HG02943 (cell line): ENCODE results near the gene CADPS.

Experiments
- ATAC-seq: cut with Tn5 transposase; IDR thresholded peaks from one replicate; pipeline ENCODE4 v1.9.1; 2021; ENCODE audit warnings: mild to moderate bottlenecking, low read depth, moderate library complexity; ENCODE audit not compliant: unreplicated experiment

CADPS gene

DNA sequence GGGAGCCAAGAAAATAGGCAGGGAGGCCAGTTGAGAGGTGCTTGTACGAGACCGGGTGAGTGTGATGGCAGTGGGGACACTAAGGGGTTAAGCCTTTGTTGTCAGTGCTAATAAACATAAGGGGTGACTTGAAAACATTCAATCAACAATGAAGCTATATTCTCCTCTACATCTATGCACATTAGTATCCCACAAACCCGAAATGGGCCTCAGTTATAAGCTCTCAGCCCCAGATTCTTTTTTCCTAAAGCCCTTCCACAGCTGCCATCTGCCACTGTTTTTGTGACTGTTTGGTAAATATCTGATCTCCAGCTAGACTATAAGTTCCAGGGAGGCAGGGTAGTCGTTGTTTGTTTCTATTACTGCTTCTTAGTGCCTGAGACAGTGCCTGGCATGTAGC is 118.2 kb downstream of the CADPS start:
- ATAC-seq: no peak

DNA sequence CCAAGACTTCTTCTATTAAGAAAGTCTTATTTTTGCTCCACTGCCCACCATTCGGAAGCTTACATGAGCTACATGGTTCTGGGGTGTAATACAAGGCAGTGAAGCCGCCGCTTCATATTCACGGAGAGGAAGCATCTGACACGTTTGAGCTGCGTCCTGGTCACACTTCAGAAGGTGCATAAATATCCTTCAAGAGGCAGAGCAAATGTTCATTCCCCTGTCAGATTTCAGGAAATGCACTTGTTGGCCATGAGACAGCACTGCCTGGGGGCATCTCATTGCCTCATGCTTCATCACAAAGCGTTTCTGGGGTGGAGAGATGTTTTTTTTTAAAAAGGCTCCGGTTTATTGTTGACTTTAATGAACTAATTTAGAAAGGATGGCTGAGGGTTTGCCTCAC is 119.9 kb downstream of the CADPS start:
- no peak for ATAC-seq

DNA sequence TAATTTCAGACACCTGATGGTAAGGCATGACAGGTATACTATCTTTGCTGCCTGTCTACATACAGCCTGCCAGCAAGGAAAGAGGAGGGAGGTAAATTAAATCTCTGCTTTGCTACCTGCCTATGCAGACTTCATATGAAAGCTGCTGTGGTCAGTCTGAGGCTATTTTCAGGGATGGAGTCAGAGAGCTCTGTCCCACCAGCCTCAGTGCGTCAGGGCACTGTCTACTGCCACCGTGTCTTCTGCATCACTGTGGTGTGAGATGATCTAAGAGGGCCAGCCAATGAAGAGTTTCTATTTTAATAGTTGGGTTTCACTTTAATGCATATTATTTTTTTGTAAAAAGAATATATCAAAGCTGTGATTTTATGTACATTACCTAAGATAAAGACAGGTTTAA is 125.6 kb downstream of the CADPS start:
- no peak for ATAC-seq

DNA sequence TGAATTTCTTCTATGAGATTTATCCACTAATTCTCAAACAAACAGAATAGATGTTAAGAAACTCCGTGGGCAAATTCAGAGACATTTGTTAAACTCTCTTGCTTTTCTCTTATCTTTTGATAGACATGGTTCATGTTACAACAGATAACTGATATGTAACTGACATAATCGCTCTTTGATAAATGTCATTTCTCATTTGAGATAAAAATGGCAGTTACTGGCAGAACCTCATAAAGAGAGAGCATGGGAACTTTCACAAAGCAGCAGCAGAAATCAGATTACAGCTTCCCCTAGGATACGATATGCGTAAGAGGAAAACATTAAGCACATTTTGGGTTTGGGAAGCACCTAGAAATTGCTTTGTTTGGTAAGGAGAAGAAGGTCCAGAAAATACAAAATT is 126.1 kb downstream of the CADPS start:
- ATAC-seq: no peak

DNA sequence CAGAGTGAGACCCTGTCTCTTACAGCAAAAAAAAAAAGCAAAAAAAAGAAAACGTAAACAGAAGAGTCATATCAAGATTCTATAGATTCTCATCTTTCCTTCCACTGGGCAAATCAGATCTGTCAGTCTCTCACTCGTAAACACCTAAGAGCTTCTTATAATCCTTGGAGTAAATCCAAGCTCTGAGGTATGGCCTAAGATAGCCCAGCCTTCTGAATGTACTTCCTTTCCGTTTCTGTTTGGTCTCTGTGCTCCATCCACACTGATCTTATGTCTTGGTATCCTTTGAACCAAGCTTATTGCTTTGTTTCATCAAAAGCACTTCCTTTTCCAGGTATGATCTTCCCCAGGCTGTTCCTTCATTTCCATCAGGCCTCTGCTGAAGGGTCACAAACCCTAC is 137.8 kb downstream of the CADPS start:
- ATAC-seq: no peak

DNA sequence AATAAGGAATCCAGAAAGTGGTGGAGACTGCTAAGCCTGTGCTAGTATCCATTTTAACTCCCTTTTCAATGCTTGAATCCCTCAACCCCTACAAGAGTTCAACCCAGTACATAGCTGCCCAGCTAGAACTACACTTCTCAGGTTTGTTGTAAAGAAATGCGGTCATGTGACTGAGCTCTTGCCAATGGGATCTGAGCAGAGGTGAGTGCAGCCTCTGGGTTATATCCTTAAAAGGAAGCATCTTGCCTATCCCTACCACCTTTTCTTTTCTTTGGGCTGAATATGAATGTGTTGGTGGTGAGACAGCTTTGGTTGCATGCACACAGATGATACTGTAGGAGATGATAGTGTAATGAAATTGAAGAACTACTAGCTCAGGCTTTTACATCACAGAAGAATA is 139.7 kb downstream of the CADPS start:
- no peak for ATAC-seq

DNA sequence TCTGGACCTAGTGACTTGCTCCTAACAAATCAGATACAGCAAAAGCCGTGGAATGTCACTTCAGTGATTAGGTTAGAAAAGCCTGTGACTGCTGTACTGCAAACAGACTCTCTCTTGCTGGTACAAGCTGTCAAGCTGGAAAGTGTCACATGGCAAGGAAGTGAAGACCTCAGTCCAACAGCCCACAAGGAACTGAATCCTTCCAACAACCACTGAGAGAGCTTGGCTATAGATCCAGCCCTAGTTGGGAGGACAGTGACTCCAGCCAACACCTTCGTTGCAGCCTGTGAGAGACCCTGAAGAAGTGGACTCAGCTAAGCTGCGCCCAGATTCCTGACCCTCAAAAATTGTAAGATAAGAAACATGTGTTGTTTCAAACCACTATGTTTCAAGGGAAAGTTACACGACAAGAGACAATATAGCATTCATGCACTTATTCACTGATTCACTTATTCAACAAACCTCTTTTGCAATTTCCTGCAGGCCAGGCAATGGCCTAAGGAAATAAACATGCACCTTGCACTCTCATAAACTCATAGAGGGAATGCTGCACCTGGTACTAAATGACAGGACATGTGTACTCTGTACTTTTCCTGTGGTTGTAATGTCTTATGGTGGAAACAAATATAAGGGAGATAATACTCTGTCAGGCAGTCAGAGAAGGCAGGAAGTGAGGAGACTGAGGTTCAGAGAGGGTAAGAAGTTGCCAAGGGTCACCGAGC is 142.9 kb downstream of the CADPS start:
- no peak for ATAC-seq

DNA sequence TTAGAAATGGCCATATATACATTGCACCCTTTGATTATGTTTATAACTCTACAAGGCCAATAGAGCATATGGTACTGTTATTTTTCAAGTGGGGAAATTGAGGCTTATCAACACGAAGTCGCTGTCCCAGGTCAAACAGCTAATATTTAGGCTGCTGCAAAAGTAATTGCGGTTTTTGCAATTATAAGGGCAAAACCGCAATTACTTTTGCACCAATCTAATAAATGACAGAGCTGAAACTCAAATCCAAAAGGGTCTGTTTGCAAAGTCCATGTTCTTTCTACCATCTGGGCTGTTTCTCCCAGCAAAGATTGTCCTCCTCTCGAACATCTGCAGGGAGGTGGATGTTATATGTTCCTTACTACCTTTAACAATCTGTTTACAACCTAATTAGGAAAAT is 147.2 kb downstream of the CADPS start:
- ATAC-seq: no peak

DNA sequence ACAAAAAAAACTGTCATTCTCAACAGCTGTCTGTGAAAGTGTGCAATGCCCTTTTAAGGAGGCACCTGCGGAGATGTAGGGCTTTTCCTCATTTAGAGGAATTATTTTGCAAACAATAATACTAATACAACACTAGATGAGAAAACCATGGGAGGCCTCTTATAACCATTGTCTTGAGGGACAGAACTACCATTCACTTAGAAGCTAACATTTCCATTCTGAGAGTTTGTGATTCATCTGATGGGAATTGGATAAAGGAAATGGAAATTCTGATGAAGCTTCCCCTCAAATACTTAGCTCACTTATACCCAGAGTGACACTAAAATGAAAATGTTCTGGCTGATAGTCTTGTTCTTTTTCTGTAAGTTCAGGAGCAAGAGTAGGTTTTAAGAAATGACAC is 147.7 kb downstream of the CADPS start:
- no peak for ATAC-seq

DNA sequence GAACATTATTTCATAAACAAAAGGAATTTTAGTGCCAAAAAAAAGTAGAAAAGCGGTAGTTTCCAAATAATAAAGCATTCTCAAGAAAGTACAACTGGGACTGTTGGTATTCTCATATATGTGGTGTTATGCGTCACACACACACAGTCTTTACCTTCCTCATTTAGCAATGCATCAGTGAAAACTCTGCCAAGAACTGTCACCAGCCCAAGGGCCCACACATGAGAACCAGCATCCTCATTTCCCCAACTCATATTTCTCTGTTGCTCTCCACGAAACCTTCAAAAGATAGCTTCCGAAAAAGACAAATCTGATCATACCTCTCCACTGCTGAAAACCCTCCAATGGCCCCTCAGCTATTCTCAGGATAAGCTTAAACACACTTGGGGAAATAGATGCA is 150.7 kb downstream of the CADPS start:
- ATAC-seq: no peak

DNA sequence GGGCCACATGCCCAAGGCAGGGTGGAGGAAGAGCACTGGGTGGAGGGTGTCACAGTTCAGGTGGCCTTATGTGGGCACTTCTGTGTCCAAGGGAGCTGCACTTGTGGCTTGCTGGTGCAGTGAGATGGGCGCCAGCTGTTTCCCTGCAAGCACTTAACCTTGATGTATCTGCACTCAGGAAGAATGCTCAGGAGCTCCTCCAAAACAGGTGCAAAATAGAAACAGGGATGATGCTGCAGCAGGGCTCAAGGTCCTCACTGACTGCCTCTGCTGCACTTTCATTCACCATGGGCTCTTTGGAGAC is 151.3 kb downstream of the CADPS start:
- no peak for ATAC-seq

DNA sequence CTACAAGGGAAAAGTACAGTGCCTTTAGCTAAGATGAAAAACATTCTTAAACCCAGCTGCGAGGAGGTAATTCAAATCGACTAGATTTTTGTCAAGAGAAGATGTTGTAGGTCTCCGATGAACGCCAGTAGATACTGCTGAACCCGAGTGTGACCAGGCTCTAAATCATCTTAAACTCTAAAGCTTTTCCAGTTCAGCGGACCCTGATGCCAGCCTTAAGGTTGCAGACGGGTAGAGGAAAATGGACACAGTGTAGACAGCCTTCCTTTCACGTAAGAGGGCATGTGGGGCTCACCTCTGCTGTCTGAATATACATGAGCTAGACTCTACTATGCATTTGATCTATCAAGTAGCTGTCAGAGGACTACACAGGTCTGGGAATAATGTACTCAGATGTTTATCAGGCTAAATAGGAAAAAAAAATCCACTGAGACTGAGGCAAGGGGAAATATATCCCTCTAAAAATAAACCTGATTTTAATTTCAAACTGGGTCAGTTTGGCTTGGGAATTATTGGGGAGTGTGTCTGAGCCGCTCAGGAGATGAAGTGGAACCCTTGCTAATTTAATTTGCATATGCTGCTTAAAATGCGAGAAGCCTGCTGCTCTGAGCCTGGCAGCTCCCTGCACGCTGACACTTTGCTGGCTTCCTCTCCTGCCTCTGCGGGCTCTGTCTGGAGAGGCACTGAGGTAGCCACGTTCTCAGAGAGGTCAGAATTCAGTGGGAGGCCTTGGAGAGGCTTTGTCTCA is 151.9 kb downstream of the CADPS start:
- no peak for ATAC-seq

DNA sequence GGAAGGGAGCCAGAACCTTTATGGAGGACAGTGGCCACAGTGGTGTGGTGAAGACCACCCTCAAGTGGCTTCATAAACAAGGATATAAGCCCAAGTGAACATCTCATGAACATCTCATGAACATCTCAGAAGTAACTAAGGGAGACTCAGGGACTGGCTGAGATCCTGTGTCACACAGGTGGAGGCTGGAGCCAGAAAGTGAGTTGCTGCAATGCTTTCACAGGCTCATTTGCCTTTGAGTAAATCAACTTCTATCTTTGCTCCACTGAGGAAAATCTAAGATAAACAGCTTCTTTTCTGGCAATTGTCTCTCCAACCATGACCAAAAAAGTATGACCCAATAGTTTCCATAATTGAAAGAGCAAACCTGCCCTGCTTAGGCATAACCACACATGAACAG is 152.9 kb downstream of the CADPS start:
- ATAC-seq: no peak

DNA sequence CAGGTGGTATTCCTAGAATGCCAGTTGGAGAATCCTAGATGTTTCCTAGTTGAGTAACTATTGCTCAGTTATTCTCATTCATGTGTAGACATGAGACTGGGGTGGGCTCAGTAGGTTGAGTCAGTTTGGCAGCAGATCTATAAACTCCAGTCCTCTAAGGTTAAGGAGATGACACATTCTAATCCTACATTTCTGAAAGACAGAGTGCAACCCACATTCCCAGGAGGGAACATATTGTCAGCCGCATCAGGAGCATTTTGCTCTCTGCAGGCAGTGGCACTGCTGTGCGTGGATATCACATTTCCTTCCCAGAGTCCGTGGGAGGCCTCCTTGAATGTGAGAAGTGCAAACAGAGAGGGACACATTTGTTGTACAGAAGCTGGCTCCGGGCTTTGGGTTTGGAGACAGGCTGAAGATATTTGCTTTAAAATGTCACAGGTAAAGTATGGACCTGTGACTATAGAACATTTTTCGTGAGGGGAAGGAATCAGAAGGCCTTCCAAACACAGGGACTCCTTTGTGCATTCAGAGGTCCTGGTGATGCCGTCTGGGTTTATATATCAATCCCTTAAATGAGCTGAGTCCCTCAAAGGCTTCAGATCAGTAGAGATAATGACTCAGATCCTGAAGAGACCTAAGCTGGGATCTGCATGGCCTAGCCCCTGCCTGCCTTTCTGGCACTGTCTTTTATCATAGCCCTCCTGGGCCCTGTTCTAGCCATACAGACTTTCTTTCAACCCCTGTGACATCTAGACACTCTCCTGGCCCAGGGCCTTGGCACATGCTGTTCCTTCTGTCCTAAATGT is 156.5 kb downstream of the CADPS start:
- ATAC-seq: no peak

DNA sequence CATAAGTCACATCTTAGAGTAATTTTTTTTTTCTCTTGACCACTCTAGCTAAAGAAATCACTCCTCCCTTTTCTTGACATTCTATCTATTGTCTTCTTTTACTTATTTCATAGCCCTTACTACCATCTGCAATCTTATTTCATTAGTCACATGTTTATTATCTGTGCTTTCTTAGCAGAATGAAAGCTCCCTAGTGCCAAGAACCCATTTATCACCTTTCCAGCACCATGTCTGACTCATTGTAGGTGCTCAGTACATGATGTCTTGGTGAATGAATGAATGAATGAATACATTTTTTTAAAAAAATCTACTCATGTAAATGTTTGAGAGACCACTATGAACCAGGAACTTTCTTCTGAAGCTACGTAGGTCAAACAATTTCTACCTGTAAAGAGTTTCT is 157.2 kb downstream of the CADPS start:
- ATAC-seq: no peak

DNA sequence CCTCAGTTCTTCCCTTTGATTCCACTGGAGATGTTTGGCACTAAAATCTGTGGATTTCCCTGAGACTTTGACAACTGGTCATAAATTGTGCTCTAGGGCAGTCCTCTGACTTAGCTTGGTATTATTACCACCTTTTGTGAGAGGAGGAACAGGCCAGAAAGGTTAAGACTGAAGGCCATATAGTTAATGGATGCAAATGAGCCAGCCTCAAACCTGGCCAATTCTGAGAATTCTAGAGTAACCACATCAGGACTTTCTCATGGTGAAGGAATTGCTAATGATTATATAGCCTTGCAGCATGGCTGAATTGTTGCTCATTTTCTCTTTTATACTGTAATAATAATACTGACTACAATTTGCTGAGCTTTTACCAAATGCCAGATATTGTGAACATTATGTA is 162.5 kb downstream of the CADPS start:
- no peak for ATAC-seq

DNA sequence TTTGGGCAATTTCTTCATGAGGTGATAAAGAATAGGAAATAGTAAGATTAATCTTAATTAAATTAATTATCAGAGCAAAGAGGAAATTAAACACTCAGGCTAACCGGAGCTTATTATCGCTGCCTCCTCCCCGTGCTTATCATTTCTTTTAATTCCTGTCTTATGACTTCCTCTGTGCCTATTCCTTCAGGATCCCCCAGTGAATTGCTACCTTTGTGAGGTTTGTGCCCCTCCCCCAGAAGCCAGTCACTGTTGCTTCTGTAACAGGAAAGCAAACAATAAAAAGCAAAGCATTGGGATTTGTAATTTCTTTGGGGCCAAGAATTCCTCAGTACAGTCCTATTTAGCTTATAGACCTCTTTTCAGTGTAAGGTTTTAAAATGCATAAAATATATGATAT is 164.5 kb downstream of the CADPS start:
- no peak for ATAC-seq

DNA sequence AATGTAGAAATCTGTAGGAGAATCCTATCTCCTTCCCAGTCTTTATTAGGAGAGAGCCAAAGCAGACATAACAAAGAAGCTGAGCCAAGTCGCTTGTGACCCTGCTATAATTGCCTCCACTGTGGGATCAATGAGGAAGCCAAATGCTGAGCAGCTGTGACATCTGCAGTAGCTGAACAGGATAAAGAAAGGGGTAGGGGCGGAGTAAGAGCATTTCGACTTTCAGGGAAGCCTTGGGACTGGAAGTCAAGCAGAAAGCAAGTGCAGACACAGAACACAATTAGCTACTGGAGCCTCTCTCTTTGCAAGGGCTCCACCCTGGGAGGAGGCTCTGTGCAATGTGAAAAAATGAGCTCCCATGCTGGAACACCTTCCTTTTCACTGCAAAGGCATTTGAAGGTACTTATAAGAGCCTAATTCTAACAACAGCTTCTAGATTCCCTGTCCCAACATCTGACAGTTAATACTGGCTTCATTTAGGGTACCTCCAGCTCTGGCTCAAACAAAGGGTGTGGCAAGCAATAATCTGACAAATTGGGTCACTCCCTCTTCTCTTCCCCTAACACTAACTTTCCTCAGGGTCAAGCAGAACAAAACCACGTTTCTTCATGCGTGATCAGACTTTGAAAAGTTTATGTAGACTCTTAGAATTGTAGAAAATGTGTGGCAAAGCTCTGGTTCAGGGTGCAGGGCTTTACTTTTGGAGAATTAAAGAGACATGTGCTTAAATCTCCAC is 166.4 kb downstream of the CADPS start:
- no peak for ATAC-seq

DNA sequence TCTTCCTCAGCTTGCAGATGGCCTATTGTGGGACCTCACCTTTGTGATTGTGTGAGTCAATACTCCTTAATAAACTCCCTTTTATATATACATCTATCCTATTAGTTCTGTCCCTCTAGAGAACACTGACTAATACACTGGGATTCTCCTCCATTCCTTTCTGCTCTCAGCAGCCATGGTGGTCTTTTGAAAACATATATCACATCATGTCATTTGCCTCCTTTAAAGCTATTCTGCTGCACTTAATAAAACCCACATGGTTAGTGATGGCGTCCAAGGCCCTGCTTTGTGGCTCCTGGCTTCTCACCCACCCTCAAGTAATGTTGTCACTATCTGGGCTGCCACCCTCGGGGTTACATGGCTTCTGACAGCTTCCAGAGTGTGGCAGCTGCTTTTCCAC is 169.5 kb downstream of the CADPS start:
- ATAC-seq: no peak

DNA sequence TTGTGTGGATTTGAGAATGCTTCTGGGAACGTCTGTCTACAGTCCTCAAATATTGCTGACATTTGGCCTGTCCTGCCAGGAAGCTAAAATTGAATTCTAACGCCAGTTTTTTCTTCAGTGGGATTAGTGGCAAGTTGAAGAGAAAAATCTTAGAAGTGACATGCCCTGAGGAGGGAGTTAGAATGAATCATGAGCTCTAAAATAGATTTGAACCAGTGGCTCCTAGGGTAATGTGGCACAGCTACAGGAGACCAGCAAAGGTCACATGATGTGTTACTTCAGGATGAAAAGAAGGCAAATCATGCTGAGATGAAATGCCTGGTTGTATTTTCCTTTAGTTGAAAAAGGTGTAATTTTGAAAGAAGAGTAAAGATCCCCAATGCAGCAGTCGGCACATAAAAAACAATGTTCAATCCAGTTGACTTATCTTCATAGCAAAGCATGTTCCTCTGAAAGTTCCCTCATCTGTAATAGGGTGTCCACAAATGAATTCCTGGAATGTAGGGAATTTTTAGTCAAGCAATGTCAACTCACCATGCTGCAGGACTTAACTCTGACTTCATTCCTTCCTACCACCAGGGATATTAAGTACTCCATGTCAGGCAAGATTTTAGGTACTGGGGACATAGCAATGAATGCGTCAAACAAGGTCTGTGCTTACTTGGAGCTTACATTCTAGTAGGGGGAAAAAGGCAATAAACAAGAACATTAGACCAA is 171.6 kb downstream of the CADPS start:
- ATAC-seq: no peak
